Activated CD8-positive, alpha-beta memory T cell treated with anti-CD3 and anti-CD28 coated beads, Interleukin-2, amount 10 ng/mL, durations not matched to agents 7 days and 5 days (primary cell): ENCODE measurements around the gene MSANTD4. TPM values are rescaled to one million over a fixed set of nuclear protein-coding genes. Genes with fewer than 3 reads are reported as not detected.
"Not testable (repeated sequence)": the region's sequence is repeated elsewhere in the genome, so short reads cannot be mapped to it uniquely, and the experiment has no call there.

Source experiments
- ATAC-seq: fragments of 150-1000 bp; cut with Tn5 transposase; one replicate; pipeline ENCODE4 v1.10.0; 2021; ENCODE audit warnings: moderate library complexity
- CTCF ChIA-PET: fragments of 350-600 bp; sonication (Branson Sonifier 250); formaldehyde crosslinking; loops from one replicate; lab custom pipeline; 2021; ENCODE audit warnings: antibody characterized with exemption; lab: Charles Lee
- DNase-seq: peaks from one replicate; pipeline ENCODE4 v3.0.0-alpha.2; 2020
- H3K27ac Mint-ChIP-seq: one replicate; pipeline ENCODE4 v1.8.0; 2021; ENCODE audit warnings: mild to moderate bottlenecking, mixed read lengths
- H3K27me3 Mint-ChIP-seq: one replicate; pipeline ENCODE4 v1.8.0; 2021; ENCODE audit warnings: mixed read lengths
- H3K36me3 Mint-ChIP-seq: one replicate; pipeline ENCODE4 v1.8.0; 2021; ENCODE audit warnings: mild to moderate bottlenecking, mixed read lengths
- H3K4me1 Mint-ChIP-seq: one replicate; pipeline ENCODE4 v1.8.0; 2021; ENCODE audit warnings: mixed read lengths
- H3K4me3 Mint-ChIP-seq: one replicate; pipeline ENCODE4 v1.8.0; 2021; ENCODE audit warnings: mild to moderate bottlenecking, moderate library complexity, mixed read lengths
- H3K9me3 Mint-ChIP-seq: one replicate; pipeline ENCODE4 v1.8.0; 2022; ENCODE audit warnings: low read depth, mixed read lengths
- total RNA-seq, 2 experiments: library from RNA; stranded (reverse); gene quantifications; one replicate each; pipeline ENCODE4 v1.2.3, GENCODE V29; 2021

The MSANTD4 gene
- total RNA-seq, 2 experiments from 2014 or later: 17.7 to 18.9 TPM

DNA sequence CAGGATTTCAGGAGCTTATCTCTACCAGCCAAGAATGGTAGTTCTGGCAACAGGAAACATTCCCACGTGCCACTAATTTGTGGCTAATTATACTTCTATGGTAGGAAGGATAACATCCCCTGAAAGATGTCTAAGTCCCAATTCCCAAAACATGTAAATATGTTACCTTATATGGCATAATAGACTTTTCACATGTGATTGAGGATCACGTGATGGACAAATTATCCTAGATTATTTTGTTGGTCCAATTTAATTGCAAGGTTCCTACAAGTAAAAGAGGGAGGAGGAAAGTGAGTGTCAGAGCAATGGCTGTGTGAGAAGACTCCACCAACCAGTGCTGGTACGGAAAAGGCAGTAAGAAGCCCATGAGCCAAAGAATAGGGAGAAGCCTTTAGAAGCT is 9.9 kb upstream of the MSANTD4 start:
- no peak for DNase-seq
- Mint-ChIP-seq H3K4me1 (peaks cover 5% of the 10 kb centered on the region), H3K27ac (no peak overlapping the region), H3K4me3 (no peak overlapping the region), H3K9me3 (peaks cover 7% of the 10 kb centered on the region), H3K27me3 (peaks cover 8% of the 10 kb centered on the region), H3K36me3 (peaks cover 2% of the 10 kb centered on the region)
- ATAC-seq: no peak
- CTCF ChIA-PET: interaction anchor here (1.9 kb wide), 1 partner anchor 10 kb away, joined by 4 read pairs; the partner anchor contains the start of gene MSANTD4

DNA sequence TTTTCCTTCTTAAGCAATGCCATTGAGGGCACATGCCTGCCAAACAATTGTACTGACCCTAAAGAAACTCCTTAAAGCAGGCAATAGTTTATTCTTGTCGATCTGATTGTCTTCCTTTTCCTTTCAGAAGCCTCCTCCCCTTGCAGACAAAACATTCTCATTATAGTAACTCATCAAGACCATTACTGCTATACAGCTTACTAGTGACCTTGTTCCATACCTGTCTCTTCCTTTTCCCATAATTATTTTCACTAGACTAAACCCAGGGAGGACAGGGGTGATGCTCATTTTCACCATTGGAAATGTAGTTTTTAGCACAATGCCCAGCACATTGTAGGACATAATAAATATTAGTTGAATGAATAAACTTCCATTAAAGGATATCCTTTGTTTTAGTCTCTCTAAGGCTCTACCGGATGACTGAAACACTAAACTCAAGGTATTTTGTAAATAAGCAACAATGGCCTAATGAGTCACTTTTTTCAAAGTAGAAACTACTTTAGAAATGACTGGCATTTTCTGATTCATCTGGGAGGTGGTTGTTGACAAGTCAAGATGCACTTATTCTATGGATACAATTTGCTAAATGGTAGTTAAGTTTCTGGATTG is 9.3 kb upstream of the MSANTD4 start:
- Mint-ChIP-seq H3K36me3 (peaks cover 2% of the 10 kb centered on the region), H3K27ac (no peak overlapping the region), H3K4me1 (peaks cover 5% of the 10 kb centered on the region), H3K4me3 (no peak overlapping the region), H3K27me3 (peaks cover 8% of the 10 kb centered on the region), H3K9me3 (peaks cover 7% of the 10 kb centered on the region)
- DNase-seq (no peak), ATAC-seq (peak; percentile 74)
- CTCF ChIA-PET: interaction anchor here (1.9 kb wide), 1 partner anchor 9 kb away, joined by 4 read pairs; the partner anchor contains the start of gene MSANTD4

DNA sequence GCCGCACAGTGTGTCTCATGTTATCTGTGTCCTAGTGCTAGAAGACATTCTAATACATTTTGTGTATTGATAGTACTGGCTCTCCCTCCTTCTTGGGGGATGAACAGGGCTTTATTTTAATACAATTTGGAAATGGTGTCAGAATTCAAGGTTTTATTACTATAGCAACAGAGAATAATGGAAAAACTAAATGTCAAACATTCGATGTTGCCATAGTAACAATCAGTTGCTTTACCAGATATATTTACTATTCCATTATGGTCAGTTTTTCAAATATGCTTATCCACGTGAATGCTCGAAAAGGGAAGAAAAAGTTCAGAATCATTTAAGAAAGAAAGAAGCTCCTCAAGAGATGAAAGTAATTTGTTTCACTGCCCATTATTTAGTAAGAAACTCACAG is 8.6 kb upstream of the MSANTD4 start:
- Mint-ChIP-seq H3K4me1 (peaks cover 5% of the 10 kb centered on the region), H3K4me3 (no peak overlapping the region), H3K27me3 (peaks cover 8% of the 10 kb centered on the region), H3K36me3 (peaks cover 2% of the 10 kb centered on the region), H3K9me3 (peaks cover 9% of the 10 kb centered on the region), H3K27ac (no peak overlapping the region)
- DNase-seq (no peak), ATAC-seq (no peak)
- CTCF ChIA-PET: interaction anchor here (1.9 kb wide), 1 partner anchor 8 kb away, joined by 4 read pairs; the partner anchor contains the start of gene MSANTD4

DNA sequence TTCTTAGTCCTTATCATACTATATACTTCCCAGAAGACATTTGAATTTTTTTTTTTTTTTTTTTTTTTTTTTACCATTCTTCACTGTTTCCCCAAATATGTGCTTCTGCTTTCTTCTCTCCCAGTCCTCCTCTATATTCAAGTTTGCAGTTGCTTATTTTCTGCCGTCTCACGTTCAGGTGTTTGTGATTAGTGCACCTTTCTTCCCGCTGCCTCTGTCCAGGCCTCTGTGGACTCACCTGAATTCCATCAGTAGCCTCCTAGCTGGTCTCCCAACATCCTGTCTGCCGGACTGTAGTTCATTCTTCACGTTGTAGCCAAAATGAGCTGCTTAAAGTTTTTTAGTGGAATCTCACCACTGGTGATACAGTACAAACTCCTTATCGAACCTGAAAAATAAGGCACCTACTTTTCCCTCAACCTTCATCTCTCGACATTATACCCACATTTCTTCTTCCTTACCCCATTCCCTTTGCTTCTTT is 795 bp upstream of the MSANTD4 start:
- Mint-ChIP-seq H3K36me3 (peaks cover 17% of the 10 kb centered on the region), H3K27ac (peak overlapping the region; percentile 81), H3K27me3 (no peaks in the 10 kb centered on the region), H3K4me1 (peaks cover 38% of the 10 kb centered on the region), H3K4me3 (peak overlapping the region; percentile 85), H3K9me3 (peaks cover 7% of the 10 kb centered on the region)
- DNase-seq (no peak), ATAC-seq (no peak)
- CTCF ChIA-PET: interaction anchor here (1.2 kb wide), 1 partner anchor 9 kb away, joined by 4 read pairs; no protein-coding TSS in a partner anchor

DNA sequence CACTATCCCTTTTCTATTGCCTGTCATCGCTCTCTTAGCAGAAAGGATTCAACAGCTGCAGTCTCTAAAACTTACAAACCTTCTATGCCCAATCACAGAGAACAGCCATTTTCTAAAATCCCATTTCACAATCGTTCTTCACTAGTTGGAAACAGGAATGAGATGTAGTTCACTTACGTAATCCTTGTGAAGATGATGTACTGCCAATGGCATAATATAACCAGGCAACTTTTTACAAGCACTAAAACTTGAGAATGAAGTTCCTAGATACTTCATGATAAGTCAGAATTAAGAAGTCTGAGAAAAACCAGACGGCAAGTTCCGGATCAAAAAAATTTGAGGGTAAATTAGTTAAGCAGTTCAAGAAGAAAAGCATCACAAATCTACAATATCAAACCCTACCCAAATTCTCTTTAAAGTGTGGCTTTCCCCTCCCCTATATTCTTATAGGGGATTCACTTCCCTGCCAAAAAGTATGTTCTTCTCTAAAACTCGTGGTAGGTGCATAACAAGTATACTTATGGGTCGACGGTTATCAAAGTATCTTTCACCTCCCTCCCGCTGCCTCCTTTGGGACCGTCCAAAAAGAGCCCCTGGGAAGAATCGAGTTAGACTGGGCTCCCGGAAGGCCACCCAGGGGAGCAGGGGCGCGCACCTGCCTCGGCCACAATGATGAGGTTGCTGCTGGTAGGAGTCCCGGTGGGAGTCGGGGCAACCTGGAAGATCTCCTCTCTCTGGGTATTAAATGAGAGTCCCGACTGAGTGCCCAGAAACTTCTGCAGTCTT is 666 bp downstream of the MSANTD4 start:
- no peak for DNase-seq
- CTCF ChIA-PET: no interaction called here
- Mint-ChIP-seq H3K36me3 (peaks cover 19% of the 10 kb centered on the region), H3K27me3 (no peaks in the 10 kb centered on the region), H3K4me3 (peak overlapping the region; percentile 85), H3K27ac (peak overlapping the region; percentile 81), H3K4me1 (peaks cover 48% of the 10 kb centered on the region), H3K9me3 (peaks cover 2% of the 10 kb centered on the region)
- ATAC-seq: peak; percentile 1

DNA sequence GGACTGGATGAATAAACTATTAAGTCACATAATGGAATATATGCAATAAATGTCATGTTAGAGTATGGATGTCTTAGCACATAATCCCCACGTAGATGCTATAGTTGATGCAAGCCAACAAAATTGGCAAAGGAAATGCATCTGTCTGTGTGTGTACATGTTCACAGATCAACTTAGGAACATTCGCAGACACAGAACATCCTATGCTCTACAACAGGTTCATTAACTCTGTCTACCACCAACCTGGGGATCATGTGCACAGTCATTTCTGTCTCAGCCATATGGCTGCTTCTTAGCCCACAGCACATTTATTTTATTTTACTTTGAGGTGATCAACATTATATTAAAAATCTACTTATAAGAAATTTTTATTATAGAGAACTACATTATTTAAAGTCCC is 4.9 kb downstream of the MSANTD4 start:
- peaks cover 44% of the 10 kb centered on the region for H3K4me1 Mint-ChIP-seq
- peaks cover 38% of the 10 kb centered on the region for H3K36me3 Mint-ChIP-seq
- ATAC-seq (no peak), DNase-seq (no peak)
- H3K27me3 Mint-ChIP-seq: no peaks in the 10 kb centered on the region
- CTCF ChIA-PET: no interaction called here
- H3K9me3 Mint-ChIP-seq: no peaks in the 10 kb centered on the region
- no peak overlapping the region for H3K4me3 Mint-ChIP-seq
- H3K27ac Mint-ChIP-seq: no peak overlapping the region

DNA sequence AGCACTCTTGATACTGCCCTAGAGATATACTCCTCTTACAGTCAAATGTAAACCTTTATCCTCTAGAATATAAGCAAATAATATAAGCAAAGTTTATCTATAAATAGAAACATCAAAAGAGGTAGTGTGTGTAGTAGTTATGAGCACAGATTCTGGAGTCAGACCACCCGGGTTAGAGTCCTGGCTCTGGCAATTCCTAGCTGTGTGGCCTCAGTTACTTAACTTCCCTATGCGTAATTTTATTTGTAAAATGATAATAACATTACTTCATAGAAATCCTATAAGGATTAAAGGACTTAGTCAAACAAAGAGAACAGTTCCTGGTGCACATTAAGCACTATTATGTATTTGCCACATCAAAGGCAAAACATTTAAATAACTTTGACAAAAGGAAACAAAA is 7.0 kb downstream of the MSANTD4 start:
- no peak for DNase-seq
- Mint-ChIP-seq H3K4me3 (no peak overlapping the region), H3K36me3 (peaks cover 46% of the 10 kb centered on the region), H3K4me1 (peaks cover 33% of the 10 kb centered on the region), H3K27me3 (no peaks in the 10 kb centered on the region), H3K27ac (no peak overlapping the region), H3K9me3 (no peaks in the 10 kb centered on the region)
- no peak for ATAC-seq
- CTCF ChIA-PET: no interaction called here

DNA sequence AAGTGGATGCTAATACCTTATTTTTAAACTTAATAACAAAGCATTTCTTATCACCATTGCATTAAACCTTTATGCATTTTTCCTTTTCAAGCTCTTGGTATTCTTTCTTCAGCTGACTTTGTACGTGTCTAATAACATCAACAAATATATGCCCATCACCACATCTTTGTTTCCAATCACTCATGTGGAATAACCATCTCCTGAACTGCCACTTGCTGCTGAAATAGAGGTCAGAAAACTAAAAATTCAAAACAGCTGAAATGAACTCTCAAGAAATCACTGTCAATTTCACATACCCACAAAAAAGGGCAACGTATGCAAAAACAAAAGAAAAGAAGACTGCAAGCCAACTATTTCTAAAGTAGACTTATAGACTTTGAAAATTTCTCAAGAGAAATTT is 7.4 kb downstream of the MSANTD4 start:
- DNase-seq (no peak), ATAC-seq (no peak)
- peaks cover 49% of the 10 kb centered on the region for H3K36me3 Mint-ChIP-seq
- CTCF ChIA-PET: no interaction called here
- no peak overlapping the region for H3K27ac Mint-ChIP-seq
- no peak overlapping the region for H3K4me3 Mint-ChIP-seq
- no peaks in the 10 kb centered on the region for H3K27me3 Mint-ChIP-seq
- H3K9me3 Mint-ChIP-seq: peaks cover 2% of the 10 kb centered on the region
- H3K4me1 Mint-ChIP-seq: peaks cover 29% of the 10 kb centered on the region

DNA sequence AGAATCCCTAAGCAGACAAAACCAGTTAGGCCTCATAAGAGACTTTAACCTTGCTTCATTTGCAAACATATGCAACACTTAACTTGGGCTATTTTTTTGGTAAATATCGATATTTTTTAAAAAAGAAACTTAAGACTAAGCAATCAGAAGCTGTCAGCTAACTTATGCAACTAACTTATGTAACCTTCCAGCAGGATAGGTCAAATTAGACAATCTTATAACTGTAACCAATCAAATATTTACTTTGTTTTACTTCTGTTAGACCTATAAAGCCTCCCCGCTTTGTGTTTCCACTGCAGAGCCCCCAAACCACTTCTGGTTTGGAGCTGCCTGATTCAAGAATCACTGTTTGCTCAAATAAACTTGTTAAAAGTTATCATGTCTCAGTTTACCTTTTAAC is 8.0 kb downstream of the MSANTD4 start:
- H3K4me3 Mint-ChIP-seq: no peak overlapping the region

DNA sequence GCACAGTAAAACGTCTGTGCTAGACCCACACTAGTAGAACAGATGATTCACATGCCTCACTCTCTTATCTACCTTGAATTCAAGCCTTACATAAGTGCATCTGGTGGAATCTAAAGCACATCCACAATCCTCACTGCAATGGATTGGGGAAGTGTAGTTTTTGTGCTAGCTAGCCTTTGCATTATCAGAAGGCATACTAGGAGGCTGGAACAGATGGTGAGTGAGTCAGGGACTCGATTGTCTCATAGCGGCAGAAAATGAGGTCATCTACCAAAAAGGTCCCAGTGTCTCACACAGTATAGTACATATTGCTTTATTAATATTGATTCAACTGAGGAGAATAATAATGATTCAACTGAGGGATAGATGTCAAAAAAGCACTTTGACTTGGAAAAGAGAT is 9.3 kb downstream of the MSANTD4 start:
- CTCF ChIA-PET: no interaction called here
- H3K27ac Mint-ChIP-seq: no peak overlapping the region
- H3K9me3 Mint-ChIP-seq: peaks cover 3% of the 10 kb centered on the region
- no peak overlapping the region for H3K4me3 Mint-ChIP-seq
- peaks cover 60% of the 10 kb centered on the region for H3K36me3 Mint-ChIP-seq
- ATAC-seq (no peak), DNase-seq (no peak)
- peaks cover 14% of the 10 kb centered on the region for H3K4me1 Mint-ChIP-seq
- H3K27me3 Mint-ChIP-seq: no peaks in the 10 kb centered on the region

More for the DNA sequence above, 8.0 kb downstream of the MSANTD4 start:
- H3K9me3 Mint-ChIP-seq: peaks cover 3% of the 10 kb centered on the region
- DNase-seq: no peak
- no peaks in the 10 kb centered on the region for H3K27me3 Mint-ChIP-seq
- H3K4me1 Mint-ChIP-seq: peaks cover 25% of the 10 kb centered on the region
- H3K36me3 Mint-ChIP-seq: peaks cover 51% of the 10 kb centered on the region
- CTCF ChIA-PET: no interaction called here
- ATAC-seq: no peak
- no peak overlapping the region for H3K27ac Mint-ChIP-seq

DNA sequence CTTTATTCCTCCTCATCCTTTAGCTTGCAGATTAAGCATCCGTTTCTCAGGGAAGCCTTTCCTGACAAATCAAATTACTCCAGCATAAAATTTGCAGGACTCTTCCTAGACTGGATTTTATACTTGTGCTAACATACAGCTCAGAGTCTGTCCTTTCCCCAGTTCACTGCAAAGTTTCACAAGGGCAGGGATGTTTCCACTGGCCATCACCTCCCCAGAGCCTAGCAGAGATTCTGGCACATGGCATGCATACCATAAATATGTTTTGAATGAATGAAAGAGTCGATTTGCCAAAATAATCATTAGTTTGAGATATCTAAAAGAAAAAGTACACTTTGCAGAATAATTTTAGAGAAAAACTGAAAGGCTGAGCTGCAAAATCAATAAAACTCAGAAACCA is 10.6 kb downstream of the MSANTD4 start:
- DNase-seq: no peak
- H3K27me3 Mint-ChIP-seq: no peaks in the 10 kb centered on the region
- H3K4me1 Mint-ChIP-seq: peaks cover 7% of the 10 kb centered on the region
- H3K27ac Mint-ChIP-seq: no peak overlapping the region
- H3K4me3 Mint-ChIP-seq: no peak overlapping the region
- CTCF ChIA-PET: no interaction called here
- peaks cover 71% of the 10 kb centered on the region for H3K36me3 Mint-ChIP-seq
- H3K9me3 Mint-ChIP-seq: peaks cover 3% of the 10 kb centered on the region
- ATAC-seq: no peak

DNA sequence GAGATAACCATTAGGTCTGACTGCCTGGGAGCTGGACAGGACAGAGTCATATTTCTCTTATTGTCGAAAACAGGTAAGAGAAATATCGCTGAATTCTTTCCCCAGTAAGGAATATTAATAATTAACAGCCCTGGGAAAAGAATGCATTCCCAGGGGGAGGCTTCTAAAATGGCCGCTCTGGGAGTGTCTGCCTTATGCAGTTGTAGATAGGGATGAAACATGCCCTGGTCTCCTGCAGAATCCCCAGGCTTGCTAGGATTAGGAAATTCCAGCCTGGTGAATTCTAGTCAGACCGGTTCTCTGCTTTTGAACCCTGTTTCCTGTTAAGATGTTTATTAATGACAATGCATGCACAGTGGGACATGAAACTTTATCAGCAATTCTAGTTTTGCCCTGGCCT is 18.9 kb downstream of the MSANTD4 start:
- ATAC-seq, H3K4me3 Mint-ChIP-seq, H3K4me1 Mint-ChIP-seq, H3K27ac Mint-ChIP-seq, H3K9me3 Mint-ChIP-seq, DNase-seq, H3K27me3 Mint-ChIP-seq: not testable (repeated sequence)
- peaks cover 60% of the 10 kb centered on the region for H3K36me3 Mint-ChIP-seq
- CTCF ChIA-PET: interaction anchor here (1.0 kb wide), 1 partner anchor 8 kb away, joined by 3 read pairs; no protein-coding TSS in a partner anchor

DNA sequence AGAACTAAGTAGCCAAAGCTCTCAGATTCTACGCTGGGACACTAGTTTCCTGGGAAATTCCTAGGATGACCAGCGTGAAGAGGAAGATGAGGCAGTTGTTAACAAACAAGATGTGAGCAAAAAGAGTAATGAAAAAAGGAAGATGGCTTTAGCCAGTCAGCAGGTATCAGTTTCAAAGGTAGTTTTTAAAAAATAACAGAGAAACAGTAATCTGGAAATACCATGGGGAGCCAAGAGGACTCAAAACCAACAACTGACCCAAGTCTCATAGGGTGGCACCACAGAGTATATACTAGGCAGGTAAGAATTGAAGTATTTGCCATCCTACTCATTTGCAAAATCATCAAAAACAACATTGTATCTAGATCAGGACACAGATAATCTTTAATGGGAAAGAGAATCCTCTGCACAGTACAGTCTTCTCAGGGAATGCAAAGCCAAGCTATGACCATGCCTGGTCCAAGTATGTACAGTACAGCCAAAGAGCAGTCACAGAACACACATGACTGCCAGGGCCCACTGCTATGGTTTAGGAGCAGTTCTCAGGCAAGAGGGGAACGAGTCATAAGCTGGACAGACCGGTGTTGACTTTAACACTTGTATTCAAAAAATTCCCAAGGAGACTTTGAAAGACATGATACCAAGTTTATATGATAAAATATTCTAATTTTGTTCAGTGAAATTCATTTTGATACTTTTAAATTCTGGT is 20.6 kb downstream of the MSANTD4 start:
- CTCF ChIA-PET: no interaction called here
- Mint-ChIP-seq H3K27ac (no peak overlapping the region), H3K27me3 (no peaks in the 10 kb centered on the region), H3K36me3 (peaks cover 45% of the 10 kb centered on the region), H3K9me3 (peaks cover 9% of the 10 kb centered on the region), H3K4me3 (no peak overlapping the region), H3K4me1 (no peaks in the 10 kb centered on the region)
- ATAC-seq (no peak), DNase-seq (no peak)
